Stimulated activated naive CD8-positive, alpha-beta T cell treated with anti-CD3 and anti-CD28 coated beads, Interleukin-15, amount 100 ng/mL, for 72 hours (primary cell): ENCODE measurements around the gene TMEM225B.
"Not testable (repeated sequence)": the region's sequence is repeated elsewhere in the genome, so short reads cannot be mapped to it uniquely, and the experiment has no call there.

Source experiments
- ATAC-seq: fragments of 150-1000 bp; cut with Tn5 transposase; 2 replicates; pipeline ENCODE4 v1.10.0; 2021; ENCODE audit warnings: mild to moderate bottlenecking, moderate library complexity
- DNase-seq, 2 donors: peaks; one replicate each; pipeline ENCODE4 v3.0.0; 2021 to 2022
- H3K27ac Mint-ChIP-seq, 2 donors: one replicate each; pipeline ENCODE4 v1.8.0; 2022; ENCODE audit warnings: mild to moderate bottlenecking in 2 of 2, mixed read lengths in 2 of 2, moderate library complexity in 2 of 2
- H3K27me3 Mint-ChIP-seq: one replicate; pipeline ENCODE4 v1.8.0; 2022; ENCODE audit warnings: mixed read lengths
- H3K4me1 Mint-ChIP-seq: one replicate; pipeline ENCODE4 v1.8.0; 2022; ENCODE audit warnings: mild to moderate bottlenecking, mixed read lengths
- H3K4me3 Mint-ChIP-seq, 2 donors: one replicate each; pipeline ENCODE4 v1.8.0; 2022; ENCODE audit warnings: mild to moderate bottlenecking in 2 of 2, mixed read lengths in 2 of 2, moderate library complexity in 1 of 2
- H3K9me3 Mint-ChIP-seq, 2 donors: one replicate each; pipeline ENCODE4 v1.8.0; 2022; ENCODE audit warnings: mixed read lengths in 2 of 2

Gene TMEM225B, protein sequence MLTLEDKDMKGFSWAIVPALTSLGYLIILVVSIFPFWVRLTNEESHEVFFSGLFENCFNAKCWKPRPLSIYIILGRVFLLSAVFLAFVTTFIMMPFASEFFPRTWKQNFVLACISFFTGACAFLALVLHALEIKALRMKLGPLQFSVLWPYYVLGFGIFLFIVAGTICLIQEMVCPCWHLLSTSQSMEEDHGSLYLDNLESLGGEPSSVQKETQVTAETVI

DNA sequence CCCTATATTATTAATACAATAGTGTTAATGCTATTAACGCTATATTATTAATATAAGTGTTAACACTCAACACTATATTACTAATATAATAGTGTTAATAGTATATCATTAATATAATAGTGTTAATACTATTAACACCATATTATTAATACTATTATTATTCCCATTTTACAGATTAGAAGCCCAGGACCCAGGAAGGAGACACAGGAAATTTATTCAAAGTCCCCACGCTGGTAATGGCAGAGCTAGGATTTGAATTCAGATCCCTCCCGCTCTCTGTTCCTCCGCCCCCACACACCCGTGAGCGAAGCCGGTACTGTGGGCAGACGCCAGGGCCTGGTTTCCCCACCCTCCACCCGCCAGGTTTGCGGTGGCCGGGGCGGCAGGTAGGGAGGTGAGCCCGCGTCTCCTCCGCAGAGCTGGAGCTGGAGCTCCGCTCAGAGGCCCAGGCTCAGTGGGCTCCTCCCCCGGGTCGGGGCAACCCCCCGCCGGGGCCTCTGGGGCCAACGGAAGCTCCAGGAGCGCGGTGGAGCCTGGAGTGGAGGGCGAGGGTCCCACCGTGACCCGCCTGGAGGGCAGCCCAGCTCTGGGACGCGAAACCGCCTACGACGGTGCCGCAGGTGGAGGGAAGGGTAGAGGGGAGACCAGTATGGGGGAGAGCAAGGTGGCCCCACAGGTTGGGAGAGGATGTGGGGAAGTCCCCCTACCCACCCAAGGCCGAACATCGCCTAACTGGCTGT is at the start of gene TMEM225B:
Gene TMEM225B (plus strand): TSS at position 506 of the 740 bp plus-strand sequence. CDS start 6,122 bp downstream, outside the sequence.
- Mint-ChIP-seq H3K27ac (peak within 1 kb of the TSS in 1 of 2 donors; percentile 83), H3K9me3 (no peaks in the 10 kb centered on the region), H3K4me3 (no peak within 1 kb of the TSS), H3K4me1 (no peaks in the 10 kb centered on the region), H3K27me3 (no peaks in the 10 kb centered on the region)
- peak; percentile 57 for ATAC-seq
- DNase-seq: peak in 1 of 2 donors; percentile 32

DNA sequence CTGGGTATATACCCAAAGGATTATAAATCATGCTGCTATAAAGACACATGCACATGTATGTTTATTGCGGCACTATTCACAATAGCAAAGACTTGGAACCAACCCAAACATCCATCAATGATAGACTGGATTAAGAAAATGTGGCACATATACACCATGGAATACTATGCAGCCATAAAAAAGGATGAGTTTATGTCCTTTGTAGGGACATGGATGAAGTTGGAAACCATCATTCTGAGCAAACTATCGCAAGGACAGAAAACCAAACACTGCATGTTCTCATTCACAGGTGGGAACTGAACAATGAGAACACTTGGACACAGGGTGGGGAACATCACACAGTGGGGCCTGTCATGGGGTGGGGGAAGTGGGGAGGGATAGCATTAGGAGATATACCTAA is 48.5 kb upstream of the TMEM225B start:
- H3K27ac Mint-ChIP-seq, H3K4me3 Mint-ChIP-seq, ATAC-seq, H3K9me3 Mint-ChIP-seq, DNase-seq, H3K27me3 Mint-ChIP-seq: not testable (repeated sequence)
- H3K4me1 Mint-ChIP-seq: peaks cover 24% of the 10 kb centered on the region

DNA sequence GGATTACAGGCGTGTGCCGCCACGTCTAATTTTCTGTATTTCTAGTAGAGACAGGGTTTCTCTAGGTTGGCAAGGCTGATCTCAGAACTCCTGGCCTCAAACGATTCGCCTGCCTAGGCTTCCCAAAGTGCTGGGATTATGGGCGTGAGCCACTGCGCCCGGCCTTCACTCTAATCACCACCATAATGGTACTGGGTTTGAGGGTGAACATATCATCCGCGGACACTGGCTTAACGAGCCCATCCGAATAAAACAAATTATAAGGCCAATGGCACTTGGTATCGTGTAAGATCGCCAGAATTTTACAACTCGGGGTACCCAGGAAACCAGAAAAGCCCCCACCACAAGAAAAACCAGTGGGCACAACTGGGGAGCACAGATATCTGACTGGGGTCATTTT is 46.7 kb upstream of the TMEM225B start:
- DNase-seq: no peak
- H3K4me3 Mint-ChIP-seq: peak overlapping the region; percentile 90 to 91
- no peak for ATAC-seq
- no peaks in the 10 kb centered on the region for H3K27me3 Mint-ChIP-seq
- H3K9me3 Mint-ChIP-seq: no peaks in the 10 kb centered on the region
- H3K4me1 Mint-ChIP-seq: peaks cover 35% of the 10 kb centered on the region
- peak overlapping the region; percentile 90 to 96 for H3K27ac Mint-ChIP-seq

DNA sequence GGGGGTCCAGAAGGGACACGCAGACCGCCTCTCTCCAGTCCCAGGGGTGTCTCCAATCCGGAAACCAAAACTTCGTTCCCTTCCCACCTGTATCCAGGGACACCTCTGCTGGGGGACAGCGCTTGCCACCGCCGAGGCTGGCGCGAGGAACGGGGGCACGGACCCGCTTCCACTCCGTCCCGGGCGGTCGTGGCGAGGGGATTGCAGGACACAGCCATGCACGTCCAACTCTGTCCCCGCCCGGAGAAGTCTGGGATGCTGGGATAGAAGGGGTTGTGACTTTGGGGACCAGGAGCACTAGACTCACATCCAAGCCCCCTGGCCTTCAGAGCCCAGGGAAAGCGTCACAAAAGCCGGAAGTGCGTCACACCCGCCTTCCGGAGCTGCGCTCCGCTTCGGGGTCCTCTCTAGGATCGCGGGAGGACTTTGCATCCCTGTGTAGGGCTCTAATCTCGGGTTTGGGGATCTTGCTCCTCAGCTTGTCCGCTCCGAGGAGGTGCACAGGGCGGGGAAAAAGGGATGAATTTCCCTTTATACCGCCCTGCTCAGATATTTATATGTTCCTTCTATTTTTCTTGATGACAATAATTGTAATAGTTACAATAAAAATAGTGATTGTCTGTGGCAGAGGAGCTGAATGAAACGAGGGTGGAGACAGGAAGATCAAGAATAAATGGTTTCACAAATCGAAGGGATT is 46.2 kb upstream of the TMEM225B start, which contains the start of gene FAM200A:
Gene FAM200A (minus strand): TSS at position 348 of the 697 bp plus-strand sequence. CDS start 3,707 bp downstream, outside the sequence.
- Mint-ChIP-seq H3K27ac (peak within 1 kb of the TSS; percentile 90 to 96), H3K4me1 (peaks cover 36% of the 10 kb centered on the region), H3K4me3 (peak within 1 kb of the TSS; percentile 90 to 91), H3K27me3 (no peaks in the 10 kb centered on the region), H3K9me3 (no peaks in the 10 kb centered on the region)
- DNase-seq: peak; percentile 72 to 81
- ATAC-seq: peak; percentile 100

DNA sequence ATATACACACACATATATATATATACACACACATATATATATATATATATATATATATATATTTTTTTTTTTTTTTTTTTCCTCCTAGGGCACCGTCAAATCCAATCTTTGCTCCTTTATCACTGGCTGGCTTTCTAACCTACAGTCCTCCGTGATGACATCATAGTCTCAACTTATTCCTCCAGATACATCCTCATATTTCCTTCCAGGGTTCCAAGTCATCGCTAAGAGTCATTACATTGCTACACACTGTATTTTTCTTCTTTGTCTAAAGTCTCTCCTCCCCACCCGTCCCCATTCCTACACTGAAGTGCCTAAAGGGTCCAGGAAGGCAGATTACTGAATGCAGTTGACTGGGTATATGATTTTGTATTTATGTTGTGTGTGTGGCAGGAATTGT is 45.0 kb upstream of the TMEM225B start:
- Mint-ChIP-seq H3K4me1 (peaks cover 43% of the 10 kb centered on the region), H3K27ac (no peak overlapping the region), H3K9me3 (no peaks in the 10 kb centered on the region), H3K27me3 (no peaks in the 10 kb centered on the region), H3K4me3 (no peak overlapping the region)
- DNase-seq: no peak
- ATAC-seq: no peak

DNA sequence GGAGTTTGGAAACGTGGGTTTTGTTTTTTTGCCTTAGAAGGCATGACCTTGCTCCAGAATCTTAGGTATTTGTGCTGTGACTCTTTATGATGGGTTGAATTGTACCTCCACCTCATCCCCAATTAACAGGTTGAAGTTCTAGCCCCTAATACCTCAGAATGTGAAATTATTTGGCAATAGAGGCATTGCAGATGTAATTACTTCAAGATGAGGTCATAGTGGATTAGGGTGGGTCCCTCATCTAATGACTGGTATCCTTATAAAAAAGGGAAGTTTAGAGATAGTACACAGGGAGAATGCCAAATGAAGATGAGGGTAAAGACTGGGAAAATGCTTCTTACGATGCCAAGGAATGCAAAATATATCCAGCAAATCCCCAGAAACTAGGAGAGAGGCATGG is 43.1 kb upstream of the TMEM225B start:
- DNase-seq (no peak), ATAC-seq (no peak)
- H3K4me3 Mint-ChIP-seq: no peak overlapping the region
- no peaks in the 10 kb centered on the region for H3K9me3 Mint-ChIP-seq
- H3K4me1 Mint-ChIP-seq: peaks cover 43% of the 10 kb centered on the region
- no peaks in the 10 kb centered on the region for H3K27me3 Mint-ChIP-seq
- H3K27ac Mint-ChIP-seq: no peak overlapping the region

DNA sequence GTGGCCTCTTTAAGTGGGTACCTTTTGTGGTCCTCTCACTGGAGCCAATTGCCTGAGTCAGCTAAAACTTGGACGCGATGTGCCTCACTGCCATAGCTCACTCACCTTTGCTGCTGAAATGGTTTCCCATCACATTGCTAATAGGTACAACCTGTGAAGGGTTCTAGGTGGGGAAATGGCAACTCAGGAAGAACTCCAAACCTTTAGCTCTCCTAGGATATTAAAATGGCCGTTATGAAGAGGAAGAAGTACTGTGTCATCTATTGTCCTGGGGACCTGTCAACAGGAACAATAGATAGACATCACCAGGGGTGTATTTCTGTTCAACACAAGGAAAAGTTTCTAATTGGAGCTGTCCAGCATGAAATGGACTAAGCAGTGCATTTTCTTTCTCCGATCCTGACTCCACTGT is 40.9 kb upstream of the TMEM225B start:
- Mint-ChIP-seq H3K27me3 (no peaks in the 10 kb centered on the region), H3K4me3 (peak overlapping the region; percentile 92 to 100), H3K27ac (peak overlapping the region; percentile 71 to 86), H3K4me1 (peaks cover 52% of the 10 kb centered on the region), H3K9me3 (no peaks in the 10 kb centered on the region)
- DNase-seq: no peak
- no peak for ATAC-seq

DNA sequence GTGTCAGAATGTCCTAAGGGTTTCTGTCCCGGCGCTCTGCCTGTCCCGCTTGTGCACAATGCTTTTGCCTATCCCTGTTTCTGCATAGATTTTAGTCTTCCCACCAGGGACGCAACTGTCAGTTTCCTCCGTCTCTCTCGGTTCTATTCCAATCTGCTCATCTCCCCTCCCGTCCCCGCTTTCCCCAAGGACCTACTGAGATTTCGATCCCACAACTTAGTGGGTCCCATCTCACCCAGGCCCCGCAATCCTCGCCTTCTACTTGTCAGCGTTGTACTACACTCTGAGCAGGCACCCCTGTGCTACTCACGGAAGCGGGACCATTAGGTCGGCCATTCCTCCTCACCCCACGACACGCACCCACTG is 40.1 kb upstream of the TMEM225B start:
- no peaks in the 10 kb centered on the region for H3K9me3 Mint-ChIP-seq
- H3K27ac Mint-ChIP-seq: peak overlapping the region; percentile 99 to 100
- H3K4me1 Mint-ChIP-seq: peaks cover 57% of the 10 kb centered on the region
- DNase-seq (no peak), ATAC-seq (peak; percentile 62)
- H3K4me3 Mint-ChIP-seq: peak overlapping the region; percentile 92 to 100
- H3K27me3 Mint-ChIP-seq: no peaks in the 10 kb centered on the region

DNA sequence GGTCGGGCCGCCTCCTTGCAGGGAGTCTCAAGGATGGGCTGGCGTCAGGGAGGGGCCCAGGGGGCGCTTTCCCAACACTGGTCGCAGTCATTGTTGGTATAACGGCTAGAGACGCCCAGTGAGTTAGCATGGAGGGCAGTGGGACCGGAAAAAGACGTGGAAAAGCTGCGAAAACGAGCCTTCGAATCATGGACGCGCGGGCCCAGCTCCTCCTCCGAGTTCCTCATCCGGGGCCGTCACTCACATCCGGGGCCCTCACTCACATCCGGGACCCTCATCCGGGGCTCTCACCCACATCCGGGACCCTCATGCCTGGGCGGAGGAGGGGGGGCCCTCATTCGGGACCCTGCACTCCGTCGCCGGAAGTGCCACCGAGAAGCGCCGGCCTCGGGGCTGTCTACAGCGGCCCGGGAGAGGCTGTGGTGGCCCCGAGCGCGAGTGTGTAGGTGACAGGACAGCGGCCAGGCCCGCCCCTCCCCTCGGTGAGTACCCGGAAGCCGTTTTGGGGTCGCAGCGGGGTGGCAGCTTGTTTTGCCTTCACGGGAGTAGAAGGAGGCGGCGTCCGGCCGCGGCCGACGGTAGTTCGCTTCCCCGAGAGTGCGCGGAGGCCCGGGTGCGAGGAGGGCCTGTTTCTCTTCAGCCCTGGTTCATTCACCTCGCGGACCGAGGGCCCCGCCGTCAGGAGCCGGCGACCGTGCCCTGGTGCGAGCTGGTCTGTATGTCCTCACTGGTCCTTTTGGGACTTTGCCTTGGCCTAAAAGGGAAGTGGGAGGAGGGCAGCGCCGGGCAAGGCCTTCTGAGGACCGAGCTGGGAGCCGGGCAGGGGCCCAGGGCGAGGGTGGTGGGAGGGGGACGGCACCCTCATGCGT is 39.5 kb upstream of the TMEM225B start, which contains the start of gene ZNF655:
Gene ZNF655 (plus strand): TSS at position 337 of the 869 bp plus-strand sequence. CDS start 1,918 bp downstream, outside the sequence.
- ATAC-seq (peak; percentile 91), DNase-seq (peak; percentile 91 to 92)
- peak within 1 kb of the TSS; percentile 92 to 100 for H3K4me3 Mint-ChIP-seq
- H3K27ac Mint-ChIP-seq: peak within 1 kb of the TSS; percentile 99 to 100
- no peaks in the 10 kb centered on the region for H3K27me3 Mint-ChIP-seq
- peaks cover 57% of the 10 kb centered on the region for H3K4me1 Mint-ChIP-seq
- no peaks in the 10 kb centered on the region for H3K9me3 Mint-ChIP-seq

DNA sequence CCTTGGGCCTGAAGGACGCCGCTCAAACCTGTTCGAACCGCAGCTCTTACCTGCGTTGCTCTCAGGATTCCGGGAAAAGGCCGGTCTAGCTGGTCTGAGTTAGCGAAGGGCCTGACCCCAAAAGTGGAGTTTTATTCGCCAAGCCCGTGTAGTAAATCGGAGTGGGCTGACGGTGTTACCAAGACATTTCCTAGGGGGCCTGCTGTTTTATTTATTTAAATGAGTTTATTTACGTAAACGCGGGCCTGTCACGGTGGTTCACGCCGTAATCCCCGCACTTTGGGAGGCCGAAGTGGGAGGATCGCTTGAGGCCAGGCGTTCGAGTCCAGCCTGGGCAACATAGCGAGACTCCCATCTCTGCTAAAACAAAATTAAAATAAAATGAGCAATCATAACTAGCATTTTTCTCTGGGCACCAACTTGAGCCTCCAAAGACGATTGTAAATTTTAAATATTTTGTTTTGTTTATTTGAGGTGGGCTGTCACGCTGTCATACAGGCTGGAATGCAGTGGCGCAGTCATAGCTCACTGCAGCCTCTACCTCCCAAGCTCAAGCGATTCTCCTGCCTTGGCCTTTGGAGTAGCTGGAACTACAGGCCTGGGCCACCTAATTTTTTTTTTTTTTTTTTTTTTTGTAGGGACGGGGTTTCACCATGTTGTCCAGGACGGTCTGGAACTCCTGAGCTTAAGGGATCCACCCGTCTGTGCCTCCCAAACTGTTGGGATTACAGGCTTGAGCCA is 38.7 kb upstream of the TMEM225B start:
- H3K4me3 Mint-ChIP-seq: peak overlapping the region; percentile 92 to 100
- no peak for ATAC-seq
- DNase-seq: no peak
- peaks cover 65% of the 10 kb centered on the region for H3K4me1 Mint-ChIP-seq
- H3K27ac Mint-ChIP-seq: peak overlapping the region; percentile 99 to 100
- no peaks in the 10 kb centered on the region for H3K9me3 Mint-ChIP-seq
- no peaks in the 10 kb centered on the region for H3K27me3 Mint-ChIP-seq

DNA sequence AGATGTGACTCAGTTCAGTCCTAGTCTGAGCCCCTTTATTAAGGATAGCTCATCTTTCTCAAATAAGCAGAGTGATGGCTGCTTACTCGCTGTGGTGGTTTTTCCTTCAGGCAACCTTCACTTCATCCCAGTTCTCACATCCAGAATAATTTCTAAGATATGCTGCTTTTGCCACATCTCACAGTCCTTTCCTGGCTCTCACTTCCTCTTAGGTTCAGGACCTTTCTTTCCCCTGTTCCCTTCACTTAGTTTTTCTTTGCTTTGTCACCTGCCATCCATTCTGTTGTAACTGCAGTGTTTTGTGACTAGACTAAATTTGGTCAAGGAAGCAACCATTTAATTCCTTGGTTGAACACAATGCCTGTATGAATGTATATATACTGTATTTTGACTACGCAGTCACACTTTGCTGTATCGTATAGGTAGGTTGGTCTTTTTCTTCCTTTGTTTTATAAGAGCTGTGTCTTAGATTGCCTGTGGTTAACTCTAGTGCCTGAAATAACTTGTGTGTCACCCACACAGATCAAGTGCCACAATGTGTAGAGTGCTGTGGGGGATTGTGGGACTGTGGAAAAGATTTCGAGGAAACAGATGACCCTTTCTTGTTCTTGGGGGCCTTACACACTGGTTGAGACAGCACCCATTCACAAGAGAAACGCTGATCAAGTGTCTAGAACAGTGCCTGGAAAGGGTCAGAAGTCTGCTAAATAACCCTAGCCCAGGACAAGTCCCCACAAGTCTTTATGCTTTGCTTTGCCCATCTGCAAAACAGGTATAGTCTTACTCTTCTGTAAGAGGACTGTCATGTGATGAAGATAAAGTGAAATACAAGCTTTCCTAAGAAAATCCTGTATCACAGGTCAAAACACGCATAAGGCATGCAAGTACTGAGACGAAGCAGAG is 37.0 kb upstream of the TMEM225B start:
- H3K9me3 Mint-ChIP-seq: no peaks in the 10 kb centered on the region
- ATAC-seq (no peak), DNase-seq (no peak)
- peaks cover 63% of the 10 kb centered on the region for H3K4me1 Mint-ChIP-seq
- H3K27me3 Mint-ChIP-seq: no peaks in the 10 kb centered on the region
- H3K27ac Mint-ChIP-seq: peak overlapping the region; percentile 49 to 54
- H3K4me3 Mint-ChIP-seq: peak overlapping the region; percentile 49 to 100

DNA sequence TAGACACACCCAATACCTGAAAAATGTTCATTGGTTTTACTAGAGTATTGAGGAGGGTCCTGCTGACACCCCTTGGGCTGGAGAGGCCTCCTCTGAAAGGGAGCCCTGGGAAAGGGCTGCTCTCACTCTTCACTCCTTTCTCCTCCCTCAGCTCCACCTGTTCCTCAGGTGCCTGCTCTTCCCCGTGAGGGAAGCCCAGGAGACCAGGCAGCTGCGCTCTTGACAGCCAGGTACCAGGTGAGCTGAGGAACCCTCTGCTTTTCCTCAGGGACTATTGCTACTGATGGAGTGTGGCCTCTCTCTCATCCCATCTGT is 36.4 kb upstream of the TMEM225B start:
- no peaks in the 10 kb centered on the region for H3K9me3 Mint-ChIP-seq
- peaks cover 63% of the 10 kb centered on the region for H3K4me1 Mint-ChIP-seq
- H3K27me3 Mint-ChIP-seq: no peaks in the 10 kb centered on the region
- no peak for ATAC-seq
- H3K4me3 Mint-ChIP-seq: peak overlapping the region in 1 of 2 donors; percentile 8
- no peak for DNase-seq
- H3K27ac Mint-ChIP-seq: no peak overlapping the region

DNA sequence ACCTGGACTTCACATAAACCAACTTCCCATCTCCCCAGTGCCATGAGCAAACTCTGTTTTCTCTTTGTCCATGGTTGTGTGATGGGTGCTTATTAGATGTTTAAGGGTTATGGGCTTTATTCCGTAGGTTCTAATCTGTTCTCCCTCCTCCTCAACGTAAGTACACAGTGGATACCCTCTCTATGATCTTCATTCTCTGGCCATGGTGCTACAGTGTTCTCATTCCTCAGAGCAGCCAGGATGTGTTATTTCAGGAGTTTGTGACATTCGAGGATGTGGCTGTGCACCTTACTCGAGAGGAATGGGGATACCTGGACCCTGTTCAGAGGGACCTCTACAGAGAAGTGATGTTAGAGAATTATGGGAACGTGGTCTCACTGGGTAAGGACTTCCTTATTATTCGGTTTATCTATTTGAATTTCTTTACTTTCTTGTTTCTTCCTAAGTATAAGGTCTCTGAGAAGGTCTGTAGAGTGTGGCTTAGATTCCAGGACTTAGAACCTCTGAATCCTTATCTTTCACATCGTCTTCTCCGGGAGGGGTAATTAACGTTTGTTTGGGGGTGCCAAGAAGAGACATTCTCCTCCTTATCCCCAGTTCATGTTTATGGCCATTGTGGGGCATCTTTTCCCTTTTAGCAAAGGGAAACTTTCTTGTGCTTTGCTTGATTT is 35.8 kb upstream of the TMEM225B start:
- ATAC-seq: no peak
- Mint-ChIP-seq H3K4me3 (peak overlapping the region in 1 of 2 donors; percentile 23), H3K27me3 (no peaks in the 10 kb centered on the region), H3K4me1 (peaks cover 58% of the 10 kb centered on the region), H3K9me3 (no peaks in the 10 kb centered on the region), H3K27ac (peak overlapping the region; percentile 42 to 47)
- DNase-seq: no peak
